ENCODE results near the gene INCA1. TPM values are rescaled to one million over a fixed set of nuclear protein-coding genes. Genes with fewer than 3 reads are reported as not detected.
A peak's percentile ranks its signal among the peaks of the same experiment; 100 is the strongest.

INCA1 gene
- total and polyA plus RNA-seq, 8 donors = 1.3 to 6.1 (median 1.6) TPM; not detected in 3

DNA sequence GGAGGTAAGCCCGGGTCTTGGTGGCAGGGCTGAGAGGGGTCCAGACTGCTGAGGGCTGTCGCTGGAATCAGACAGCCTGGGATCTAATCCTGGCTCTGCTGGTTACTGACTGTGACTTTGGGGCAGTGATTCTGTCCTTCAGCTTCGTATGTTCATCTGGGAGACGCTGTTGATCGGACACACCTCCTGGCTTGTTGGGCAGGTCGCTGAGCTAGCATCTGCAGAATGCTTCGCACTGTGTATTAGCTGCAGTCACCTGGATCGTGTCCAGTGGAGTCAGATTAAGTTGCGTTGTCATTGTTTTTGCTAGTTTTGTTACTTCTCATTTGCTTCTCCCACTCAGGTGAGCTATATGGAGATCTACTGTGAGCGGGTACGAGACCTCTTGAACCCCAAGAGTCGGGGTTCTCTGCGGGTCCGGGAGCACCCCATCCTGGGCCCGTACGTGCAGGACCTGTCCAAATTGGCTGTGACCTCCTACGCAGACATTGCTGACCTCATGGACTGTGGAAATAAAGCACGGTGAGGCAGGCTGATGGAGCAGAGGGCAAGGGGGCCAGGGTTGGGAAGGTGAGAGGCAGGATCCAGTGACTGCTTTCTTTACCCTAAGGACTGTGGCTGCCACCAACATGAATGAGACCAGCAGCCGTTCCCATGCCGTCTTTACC lies 4.9 kb upstream of the INCA1 start:
- TF ChIP-seq EP300 (IDR thresholded peaks at IDR 0.05) (no peak), POLR2A (IDR thresholded peaks at IDR 0.05) (no peak)
- TF ChIP-seq, protein P1, sequence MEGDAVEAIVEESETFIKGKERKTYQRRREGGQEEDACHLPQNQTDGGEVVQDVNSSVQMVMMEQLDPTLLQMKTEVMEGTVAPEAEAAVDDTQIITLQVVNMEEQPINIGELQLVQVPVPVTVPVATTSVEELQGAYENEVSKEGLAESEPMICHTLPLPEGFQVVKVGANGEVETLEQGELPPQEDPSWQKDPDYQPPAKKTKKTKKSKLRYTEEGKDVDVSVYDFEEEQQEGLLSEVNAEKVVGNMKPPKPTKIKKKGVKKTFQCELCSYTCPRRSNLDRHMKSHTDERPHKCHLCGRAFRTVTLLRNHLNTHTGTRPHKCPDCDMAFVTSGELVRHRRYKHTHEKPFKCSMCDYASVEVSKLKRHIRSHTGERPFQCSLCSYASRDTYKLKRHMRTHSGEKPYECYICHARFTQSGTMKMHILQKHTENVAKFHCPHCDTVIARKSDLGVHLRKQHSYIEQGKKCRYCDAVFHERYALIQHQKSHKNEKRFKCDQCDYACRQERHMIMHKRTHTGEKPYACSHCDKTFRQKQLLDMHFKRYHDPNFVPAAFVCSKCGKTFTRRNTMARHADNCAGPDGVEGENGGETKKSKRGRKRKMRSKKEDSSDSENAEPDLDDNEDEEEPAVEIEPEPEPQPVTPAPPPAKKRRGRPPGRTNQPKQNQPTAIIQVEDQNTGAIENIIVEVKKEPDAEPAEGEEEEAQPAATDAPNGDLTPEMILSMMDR (IDR thresholded peaks at IDR 0.05) = no peak

DNA sequence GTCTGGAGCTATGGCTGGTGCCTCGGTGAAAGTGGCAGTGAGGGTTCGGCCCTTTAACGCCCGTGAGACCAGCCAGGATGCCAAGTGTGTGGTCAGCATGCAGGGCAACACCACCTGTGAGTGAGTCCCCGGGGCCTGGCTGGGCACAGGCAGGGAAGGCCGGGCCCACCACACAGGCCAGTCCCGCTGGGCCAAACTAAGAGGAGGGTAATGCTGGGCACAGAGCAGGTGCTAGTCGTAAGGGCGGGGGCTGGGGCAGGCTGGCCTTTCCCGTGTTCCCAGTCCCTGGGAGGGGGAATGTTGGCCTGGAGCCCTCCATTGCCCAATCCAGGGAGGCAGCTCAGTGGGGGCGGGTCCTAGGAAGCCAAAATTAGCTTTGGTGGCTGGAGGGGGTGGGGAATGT lies 2.9 kb upstream of the INCA1 start:
- Histone ChIP-seq H3K27me3 (no peaks in the 10 kb centered on the region), H3K4me3 (peak overlapping the region; percentile 93 to 99 (median 98)), H3K4me1 (peaks cover 27 to 34% (median 32%) of the 10 kb centered on the region in 4 donors), H3K36me3 (peaks cover 43 to 49% (median 48%) of the 10 kb centered on the region in 4 donors), H3K27ac (peak overlapping the region in 4 of 5 donors; percentile 28 to 96 (median 92)), H3K9me3 (no peaks in the 10 kb centered on the region)
- 50 to 68% (median 57%) methylated on average over 8 to 11 of the region's 11 CpGs for WGBS, 5 donors
- TF ChIP-seq EP300 (IDR thresholded peaks at IDR 0.05) (no peak), POLR2AphosphoS5 (IDR thresholded peaks at IDR 0.05) (peak in 1 of 3 donors; percentile 7)
- intact Hi-C loops (cut with DNase I; ENCODE audit: low total_unique reads) = no loop called here
- peak in 1 of 2 donors; percentile 41 for DNase-seq

More for the DNA sequence above, 4.9 kb upstream of the INCA1 start:
- Histone ChIP-seq H3K4me3 (no peak overlapping the region), H3K9me3 (no peaks in the 10 kb centered on the region), H3K27me3 (no peaks in the 10 kb centered on the region), H3K4me1 (peaks cover 20 to 27% (median 24%) of the 10 kb centered on the region in 4 donors), H3K36me3 (peaks cover 64 to 69% (median 68%) of the 10 kb centered on the region in 4 donors), H3K27ac (no peak overlapping the region)
- intact Hi-C loops (cut with DNase I; ENCODE audit: low total_unique reads) = no loop called here
- no peak for DNase-seq
- WGBS, 5 donors = 91 to 94% (median 93%) methylated on average over 20 of the region's 20 CpGs

DNA sequence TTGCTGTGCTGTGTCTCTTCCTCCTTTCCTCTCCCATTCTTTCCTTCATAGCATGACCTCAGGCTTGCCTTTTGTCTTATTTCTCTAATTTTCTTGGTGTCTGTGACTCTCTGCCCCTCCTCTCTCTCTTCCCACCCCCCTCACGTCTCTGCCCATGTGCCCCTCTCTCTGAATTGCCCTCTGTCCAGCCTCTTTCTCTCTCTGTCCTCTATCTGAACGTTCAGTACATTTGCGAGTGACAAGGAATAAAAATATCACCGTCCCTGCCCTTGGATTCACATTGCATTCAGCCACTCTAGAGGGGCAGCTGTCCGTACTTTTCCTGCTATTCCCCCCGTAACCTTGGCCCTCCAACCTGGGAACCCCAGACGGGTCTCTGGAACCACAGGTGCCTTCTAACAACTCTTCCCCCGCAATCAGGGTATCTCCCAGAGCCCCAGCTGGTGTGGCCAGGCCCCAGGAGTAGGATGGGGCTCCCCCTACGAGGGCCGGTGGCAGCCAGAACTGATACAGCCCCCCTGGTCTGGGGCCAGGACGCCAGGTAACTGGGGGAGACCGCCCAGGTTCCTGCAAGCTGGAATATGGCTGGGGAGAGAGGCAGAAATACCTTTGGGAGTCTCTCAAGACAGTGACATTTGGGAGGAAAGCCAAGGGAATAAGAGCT lies 2.2 kb upstream of the INCA1 start:
- intact Hi-C loops (cut with DNase I; ENCODE audit: low total_unique reads) = no loop called here
- peak overlapping the region; percentile 43 to 96 (median 93) for H3K27ac ChIP-seq
- 52 to 58% (median 56%) methylated on average over 12 of the region's 12 CpGs for WGBS, 5 donors
- TF ChIP-seq EP300 (IDR thresholded peaks at IDR 0.05) (no peak), POLR2A (IDR thresholded peaks at IDR 0.05) (no peak)
- TF ChIP-seq, protein P1 (IDR thresholded peaks at IDR 0.05) = no peak
- no peaks in the 10 kb centered on the region for H3K9me3 ChIP-seq
- peaks cover 37 to 42% (median 41%) of the 10 kb centered on the region in 4 donors for H3K36me3 ChIP-seq
- H3K4me1 ChIP-seq = peaks cover 27 to 34% (median 32%) of the 10 kb centered on the region in 4 donors
- peak overlapping the region; percentile 93 to 99 (median 98) for H3K4me3 ChIP-seq
- no peaks in the 10 kb centered on the region for H3K27me3 ChIP-seq
- DNase-seq = no peak

DNA sequence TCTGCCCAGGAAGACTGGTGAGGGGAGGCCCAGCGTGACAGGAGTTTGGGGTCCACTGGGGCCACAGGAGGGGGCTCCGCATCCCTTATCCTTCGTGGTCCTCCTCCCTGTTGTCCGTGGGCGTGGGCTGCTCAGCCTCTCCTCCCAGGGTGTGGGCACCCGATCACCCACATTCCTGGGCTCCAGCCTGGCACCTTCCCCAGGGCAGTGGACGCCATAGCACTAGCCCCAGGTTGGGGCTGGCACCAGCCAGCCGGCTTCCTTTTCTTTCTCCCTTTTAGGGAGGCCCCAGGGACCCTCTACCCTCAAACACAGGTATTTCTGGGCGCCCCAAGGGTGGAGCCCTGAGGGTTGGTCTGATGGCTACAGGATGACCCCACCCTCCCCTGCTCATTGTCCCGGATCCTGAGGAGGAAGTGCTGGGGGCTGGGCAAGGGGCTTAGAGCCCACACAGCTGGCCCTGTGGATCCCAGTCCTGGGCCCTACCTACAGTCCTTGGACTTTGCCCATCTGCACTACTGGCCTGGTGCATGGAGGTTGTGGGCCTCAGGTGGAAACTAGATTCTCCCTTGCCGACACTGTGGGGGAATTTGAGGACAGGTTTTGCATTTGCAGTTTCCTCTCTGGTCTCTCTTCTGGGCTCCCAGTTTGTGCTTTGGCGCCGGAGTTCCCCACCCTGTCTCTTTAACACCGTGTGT lies 1.6 kb upstream of the INCA1 start:
- H3K27ac ChIP-seq = peak overlapping the region; percentile 91 to 97 (median 94)
- peak overlapping the region; percentile 93 to 99 (median 98) for H3K4me3 ChIP-seq
- no peaks in the 10 kb centered on the region for H3K9me3 ChIP-seq
- peak; percentile 53 to 73 for DNase-seq
- no peaks in the 10 kb centered on the region for H3K27me3 ChIP-seq
- TF ChIP-seq EP300 (IDR thresholded peaks at IDR 0.05) (no peak), POLR2AphosphoS5 (IDR thresholded peaks at IDR 0.05) (no peak), POLR2A (IDR thresholded peaks at IDR 0.05) (no peak)
- TF ChIP-seq, protein P1 (IDR thresholded peaks at IDR 0.05) = no peak
- WGBS, 5 donors = 7 to 14% (median 13%) methylated on average over 13 to 14 of the region's 14 CpGs
- H3K4me1 ChIP-seq = peaks cover 27 to 34% (median 32%) of the 10 kb centered on the region in 4 donors
- intact Hi-C loops (cut with DNase I; ENCODE audit: low total_unique reads) = no loop called here
- peaks cover 30 to 35% (median 34%) of the 10 kb centered on the region in 4 donors for H3K36me3 ChIP-seq

All from stomach (tissue), 9 donors.